ENCODE results near the gene KCNJ5. TPM values are rescaled to one million over a fixed set of nuclear protein-coding genes. Genes with fewer than 3 reads are reported as not detected.

The KCNJ5 gene
- total RNA-seq, 1 donor from 2014 or later = not detected

GRCh38 chr11:128860571-128861361 is 30.4 kb upstream of the KCNJ5 start:
- no peaks in the 10 kb centered on the region for H3K36me3 Mint-ChIP-seq
- no peaks in the 10 kb centered on the region for H3K36me3 ChIP-seq
- H4K20me1 ChIP-seq (ENCODE audit: low read depth) = no peaks in the 10 kb centered on the region
- DNase-seq (ENCODE audit: low spot score) = no peak
- H3K4me3 Mint-ChIP-seq = no peak overlapping the region
- H3K4me3 ChIP-seq = no peak overlapping the region
- H3K4me1 Mint-ChIP-seq = peaks cover 10% of the 10 kb centered on the region
- H3K27ac ChIP-seq = no peak overlapping the region
- no peaks in the 10 kb centered on the region for H3K79me2 ChIP-seq (ENCODE audit: low read depth)
- H3K9ac ChIP-seq = no peak overlapping the region
- H3K27me3 ChIP-seq = peaks cover 17% of the 10 kb centered on the region
- TF ChIP-seq EZH2phosphoT487 (IDR thresholded peaks at IDR 0.05) (no peak), CTCF (IDR thresholded peaks at IDR 0.05) (no peak), EZH2 (IDR thresholded peaks at IDR 0.05) (no peak)
- no peaks in the 10 kb centered on the region for H3K9me3 ChIP-seq (ENCODE audit: low read depth)
- no peak overlapping the region for H3K27ac Mint-ChIP-seq
- H3F3A ChIP-seq (ENCODE audit: low read depth) = no peaks in the 10 kb centered on the region
- peaks cover 5% of the 10 kb centered on the region for H3K27me3 Mint-ChIP-seq (ENCODE audit: insufficient read depth, low read depth)
- no peak overlapping the region for H3K4me2 ChIP-seq
- H3K4me1 ChIP-seq = no peaks in the 10 kb centered on the region
- no peak overlapping the region for H2AFZ ChIP-seq (replicated peaks)
- H3K9me3 Mint-ChIP-seq = no peaks in the 10 kb centered on the region

- H3K4me3 ChIP-seq = no peak overlapping the region
- H3K4me3 Mint-ChIP-seq = no peak overlapping the region
- H4K20me1 ChIP-seq (ENCODE audit: low read depth) = no peaks in the 10 kb centered on the region
- no peaks in the 10 kb centered on the region for H3K36me3 ChIP-seq
- peaks cover 3% of the 10 kb centered on the region for H3F3A ChIP-seq (ENCODE audit: low read depth)
- H3K27me3 Mint-ChIP-seq (ENCODE audit: insufficient read depth, low read depth) = peaks cover 5% of the 10 kb centered on the region
- no peak overlapping the region for H2AFZ ChIP-seq (replicated peaks)
- H3K4me2 ChIP-seq = no peak overlapping the region
- no peak overlapping the region for H3K27ac ChIP-seq
- H3K27me3 ChIP-seq = peaks cover 17% of the 10 kb centered on the region
- no peaks in the 10 kb centered on the region for H3K9me3 ChIP-seq (ENCODE audit: low read depth)
- peaks cover 10% of the 10 kb centered on the region for H3K4me1 Mint-ChIP-seq
- no peak for TF ChIP-seq EZH2phosphoT487 (IDR thresholded peaks at IDR 0.05)
- no peak for DNase-seq (ENCODE audit: low spot score)
- H3K9me3 Mint-ChIP-seq = no peaks in the 10 kb centered on the region
- no peak overlapping the region for H3K9ac ChIP-seq
- H3K4me1 ChIP-seq = no peaks in the 10 kb centered on the region
- H3K79me2 ChIP-seq (ENCODE audit: low read depth) = no peaks in the 10 kb centered on the region
- no peaks in the 10 kb centered on the region for H3K36me3 Mint-ChIP-seq
- H3K27ac Mint-ChIP-seq = no peak overlapping the region
Measured at GRCh38 chr11:128862406-128862805, 28.8 kb upstream of the KCNJ5 start.

GRCh38 chr11:128862908-128863660 is 28.1 kb upstream of the KCNJ5 start:
- Histone ChIP-seq H2AFZ (replicated peaks) (no peak overlapping the region), H3K4me1 (no peaks in the 10 kb centered on the region), H3K36me3 (no peaks in the 10 kb centered on the region), H3K9ac (no peak overlapping the region), H3K9me3 (ENCODE audit: low read depth) (no peaks in the 10 kb centered on the region), H3K79me2 (ENCODE audit: low read depth) (no peaks in the 10 kb centered on the region), H3F3A (ENCODE audit: low read depth) (peaks cover 10% of the 10 kb centered on the region), H3K27me3 (peaks cover 17% of the 10 kb centered on the region), H3K4me2 (no peak overlapping the region), H3K4me3 (no peak overlapping the region), H4K20me1 (ENCODE audit: low read depth) (no peaks in the 10 kb centered on the region), H3K27ac (no peak overlapping the region)
- Mint-ChIP-seq H3K27ac (no peak overlapping the region), H3K4me3 (no peak overlapping the region), H3K9me3 (no peaks in the 10 kb centered on the region), H3K27me3 (ENCODE audit: insufficient read depth, low read depth) (peaks cover 5% of the 10 kb centered on the region), H3K4me1 (peaks cover 10% of the 10 kb centered on the region), H3K36me3 (no peaks in the 10 kb centered on the region)
- no peak for TF ChIP-seq EZH2 (IDR thresholded peaks at IDR 0.05)
- TF ChIP-seq CTCF (IDR thresholded peaks at IDR 0.05) = no peak
- TF ChIP-seq EZH2phosphoT487 (IDR thresholded peaks at IDR 0.05) = no peak
- DNase-seq (ENCODE audit: low spot score) = no peak
